HT-29 (cell line): ENCODE data around the gene TTLL6. TPM values are rescaled to one million over a fixed set of nuclear protein-coding genes. Genes with fewer than 3 reads are reported as not detected.
A peak's percentile ranks its signal among the peaks of the same experiment; 100 is the strongest.
"Not testable (repeated sequence)": the region's sequence is repeated elsewhere in the genome, so short reads cannot be mapped to it uniquely, and the experiment has no call there.

Experiments
- DNase-seq: peaks from one replicate; pipeline ENCODE4 v3.0.0-alpha.2; 2015; ENCODE audit warnings: low spot score
- total RNA-seq: library from RNA; depleted of rRNA; stranded (reverse); fragments of >200 nt; shearing (Covaris generic); gene quantifications from 2 replicates; pipeline ENCODE4 v1.2.3, GENCODE V29; 2014; rRNA removed

The TTLL6 gene
- total RNA-seq = 0.05 and 0.36 TPM in 2 replicates

- DNase-seq = peak; percentile 73
Measured at GRCh38 chr17:48816774-48817590, at the start of gene TTLL6. Gene TTLL6 (minus strand): TSS chr17:48817229. CDS start chr17:48817072, 157 bp downstream.

- DNase-seq = no peak
Measured at GRCh38 chr17:48860456-48860855, 43.4 kb upstream of the TTLL6 start.

GRCh38 chr17:48860034-48860433, 43.0 kb upstream of the TTLL6 start:
- DNase-seq = no peak

GRCh38 chr17:48856122-48856821, 39.2 kb upstream of the TTLL6 start:
- DNase-seq = no peak

GRCh38 chr17:48854774-48855476, 37.9 kb upstream of the TTLL6 start:
- no peak for DNase-seq

- DNase-seq = no peak
Measured at GRCh38 chr17:48850792-48851323, 33.8 kb upstream of the TTLL6 start.

GRCh38 chr17:48843187-48843900, 26.3 kb upstream of the TTLL6 start:
- no peak for DNase-seq

- no peak for DNase-seq
Measured at GRCh38 chr17:48842746-48843145, 25.7 kb upstream of the TTLL6 start.

GRCh38 chr17:48841395-48841831, 24.4 kb upstream of the TTLL6 start:
- DNase-seq = no peak

- no peak for DNase-seq
Measured at GRCh38 chr17:48840441-48840840, 23.4 kb upstream of the TTLL6 start.

GRCh38 chr17:48837458-48837857, 20.4 kb upstream of the TTLL6 start:
- not testable (repeated sequence) for DNase-seq

GRCh38 chr17:48835971-48836370, 18.9 kb upstream of the TTLL6 start:
- no peak for DNase-seq

GRCh38 chr17:48834973-48835372, 17.9 kb upstream of the TTLL6 start:
- no peak for DNase-seq

GRCh38 chr17:48831549-48831883, 14.5 kb upstream of the TTLL6 start:
- DNase-seq = no peak

GRCh38 chr17:48830840-48831548, 14.0 kb upstream of the TTLL6 start, which contains the start of gene CALCOCO2:
Gene CALCOCO2 (plus strand): TSS chr17:48831035. CDS start chr17:48841708, 10,673 bp downstream.
- peak; percentile 99 for DNase-seq

- DNase-seq = no peak
Measured at GRCh38 chr17:48825446-48826381, 8.7 kb upstream of the TTLL6 start.

GRCh38 chr17:48820936-48821335, 3.9 kb upstream of the TTLL6 start:
- not testable (repeated sequence) for DNase-seq

- DNase-seq = no peak
Measured at GRCh38 chr17:48819466-48819865, 2.4 kb upstream of the TTLL6 start.

GRCh38 chr17:48818361-48818841, 1.4 kb upstream of the TTLL6 start:
- DNase-seq = no peak
